AG09319 (cell line): ENCODE results near the gene PUM1.

ENCODE experiments used
- DNase-seq: peaks from one replicate; pipeline ENCODE4 v3.0.0-alpha.2; 2010; ENCODE audit warnings: low read depth; ENCODE audit errors: extremely low read depth
- CTCF ChIP-seq: IDR thresholded peaks from 2 replicates; pipeline ENCODE4 v1.5.1; 2011; ENCODE audit warnings: low read depth, mild to moderate bottlenecking, inconsistent platforms, low read length, moderate library complexity

PUM1 gene

DNA sequence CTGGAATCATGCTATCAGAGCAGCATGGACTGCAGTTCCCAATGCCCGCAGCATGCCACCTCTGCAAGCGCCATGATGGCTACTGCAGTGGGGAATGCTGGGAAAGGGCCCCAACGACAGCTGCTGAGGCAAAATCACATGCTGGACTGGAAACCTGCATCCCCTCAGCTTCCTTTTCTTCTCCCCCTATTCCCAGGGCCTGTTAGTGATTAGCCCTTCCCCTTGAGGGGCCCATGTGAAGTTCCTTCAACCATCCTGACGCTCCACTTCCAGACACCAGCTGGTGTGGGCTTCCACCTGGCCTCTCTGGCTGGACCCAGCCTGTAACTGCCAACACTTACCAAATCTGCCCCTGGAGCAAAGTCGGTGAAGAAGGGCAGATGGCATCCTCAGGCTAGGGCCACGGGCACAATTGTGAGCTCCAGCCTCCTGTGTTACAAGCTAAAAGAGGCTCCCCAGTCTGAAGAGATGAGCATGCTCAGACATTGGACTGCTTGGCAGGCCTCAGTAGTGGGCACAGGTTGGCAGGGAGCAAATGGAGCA, 134.8 kb downstream of the PUM1 start:
- DNase-seq: no peak
- TF ChIP-seq CTCF: no peak

GRCh38 chr1:30929944-30930525, 135.5 kb downstream of the PUM1 start:
- no peak for TF ChIP-seq CTCF
- no peak for DNase-seq

DNA sequence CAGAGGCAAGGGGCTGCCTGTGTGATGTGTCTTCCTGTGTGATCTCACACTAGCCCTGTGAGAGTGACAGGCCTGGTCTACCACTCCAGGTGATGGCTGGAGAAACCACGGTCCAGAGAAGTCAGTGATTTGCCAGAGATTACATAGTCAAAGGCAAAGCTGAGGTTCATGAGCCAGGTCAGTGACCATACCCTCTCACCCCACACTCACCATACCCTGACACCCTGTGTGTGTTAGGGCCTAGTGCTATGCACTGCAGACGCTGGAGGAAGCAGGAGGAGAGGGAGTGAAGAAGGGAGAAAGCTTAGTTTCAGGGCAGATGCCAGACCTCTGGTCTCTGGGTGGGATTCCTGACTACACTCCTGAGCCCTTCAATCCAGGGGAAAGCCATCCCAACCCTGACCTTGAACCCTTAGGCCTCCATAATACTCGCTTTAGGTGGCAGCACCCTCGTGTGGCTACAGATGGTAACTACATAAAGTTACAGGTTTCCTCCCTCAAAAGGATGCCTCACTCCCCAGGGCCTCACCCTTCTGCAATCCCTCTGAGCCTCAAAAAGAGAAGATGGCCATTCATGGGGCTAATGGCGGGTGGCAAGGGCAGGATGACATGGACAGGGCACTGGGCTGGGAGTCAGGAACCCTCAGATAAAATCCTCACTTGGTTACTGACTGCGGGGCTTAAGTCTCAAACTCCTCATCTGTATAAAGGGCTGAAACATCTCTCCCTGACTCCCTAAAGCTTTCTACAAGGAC, 136.2 kb downstream of the PUM1 start:
- DNase-seq: no peak
- TF ChIP-seq CTCF: peak; percentile 73

- no peak for DNase-seq
- no peak for TF ChIP-seq CTCF
Observed at GRCh38 chr1:30928789-30929134, 136.8 kb downstream of the PUM1 start.

- TF ChIP-seq CTCF: no peak
- no peak for DNase-seq
Observed at GRCh38 chr1:30928171-30928570, 137.3 kb downstream of the PUM1 start.

- no peak for TF ChIP-seq CTCF
- no peak for DNase-seq
Observed at GRCh38 chr1:30927448-30927847, 138.1 kb downstream of the PUM1 start.

DNA sequence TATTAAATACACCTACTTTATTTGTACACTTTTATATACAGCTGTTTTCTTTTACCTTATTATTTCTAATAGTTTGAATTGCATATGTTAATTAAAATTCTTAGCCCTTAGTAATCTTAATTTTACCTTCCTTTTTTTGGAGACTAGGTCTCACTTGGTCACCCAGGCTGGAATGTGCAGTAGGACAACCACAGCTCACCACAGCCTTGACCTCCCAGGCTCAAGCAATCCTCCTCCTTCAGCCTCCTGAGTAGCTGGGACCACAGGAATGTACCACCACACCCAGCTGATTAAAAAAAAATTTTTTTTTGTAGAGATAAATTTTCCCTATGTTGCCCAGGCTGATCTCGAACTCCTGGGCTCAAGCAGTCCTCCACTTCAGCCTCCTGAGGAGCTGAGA, 141.9 kb downstream of the PUM1 start:
- TF ChIP-seq CTCF: no peak
- DNase-seq: no peak
